ENCODE results near the gene FHIT.
"Not testable (repeated sequence)": the region's sequence is repeated elsewhere in the genome, so short reads cannot be mapped to it uniquely, and the experiment has no call there.

FHIT gene

DNA sequence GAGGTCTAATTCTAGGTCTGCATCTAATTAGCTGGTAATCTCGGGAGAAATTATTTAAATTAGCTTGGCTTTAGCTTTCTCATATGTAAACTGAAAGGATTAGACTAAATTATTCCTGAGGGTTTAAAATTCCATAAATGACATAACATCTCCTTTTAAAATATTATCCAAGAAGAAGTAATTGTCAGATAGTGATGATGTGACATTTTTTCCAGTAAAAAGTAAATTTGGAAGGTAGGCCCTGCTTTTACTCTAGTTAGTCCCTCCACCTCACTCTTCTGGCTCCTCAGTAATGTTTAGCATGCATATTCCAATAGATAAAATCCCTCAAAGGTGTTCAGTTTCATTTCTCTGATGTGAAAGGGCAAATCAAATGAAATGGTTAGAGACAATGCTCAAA lies 215.7 kb downstream of the FHIT start:
- H3K4me3 ChIP-seq (ENCODE audit: low read depth, low read length): no peak overlapping the region

DNA sequence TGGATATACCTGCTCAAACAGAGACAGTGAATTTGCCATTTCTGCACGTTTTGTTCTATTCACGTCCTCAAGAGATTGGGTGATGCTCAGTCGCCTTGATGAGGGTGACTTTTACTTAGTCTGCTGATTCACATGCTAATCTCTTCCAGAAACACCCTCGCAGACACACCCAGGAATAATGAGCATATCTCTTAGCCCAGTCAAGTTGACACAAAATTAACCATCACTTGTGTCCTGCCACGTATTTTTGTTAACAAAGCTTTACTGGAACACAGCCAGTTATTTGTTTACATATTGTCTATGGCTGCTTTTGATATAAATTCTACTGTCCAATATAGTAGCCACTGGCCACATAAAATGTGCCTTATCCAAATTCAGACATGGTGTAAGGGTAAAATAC lies 218.3 kb downstream of the FHIT start:
- Histone ChIP-seq H3K27me3 (no peaks in the 10 kb centered on the region), H3K4me1 (no peaks in the 10 kb centered on the region), H3K9me3 (no peaks in the 10 kb centered on the region), H3K4me3 (ENCODE audit: low read depth, low read length) (no peak overlapping the region), H3K36me3 (no peaks in the 10 kb centered on the region)
- TF ChIP-seq, protein P1, sequence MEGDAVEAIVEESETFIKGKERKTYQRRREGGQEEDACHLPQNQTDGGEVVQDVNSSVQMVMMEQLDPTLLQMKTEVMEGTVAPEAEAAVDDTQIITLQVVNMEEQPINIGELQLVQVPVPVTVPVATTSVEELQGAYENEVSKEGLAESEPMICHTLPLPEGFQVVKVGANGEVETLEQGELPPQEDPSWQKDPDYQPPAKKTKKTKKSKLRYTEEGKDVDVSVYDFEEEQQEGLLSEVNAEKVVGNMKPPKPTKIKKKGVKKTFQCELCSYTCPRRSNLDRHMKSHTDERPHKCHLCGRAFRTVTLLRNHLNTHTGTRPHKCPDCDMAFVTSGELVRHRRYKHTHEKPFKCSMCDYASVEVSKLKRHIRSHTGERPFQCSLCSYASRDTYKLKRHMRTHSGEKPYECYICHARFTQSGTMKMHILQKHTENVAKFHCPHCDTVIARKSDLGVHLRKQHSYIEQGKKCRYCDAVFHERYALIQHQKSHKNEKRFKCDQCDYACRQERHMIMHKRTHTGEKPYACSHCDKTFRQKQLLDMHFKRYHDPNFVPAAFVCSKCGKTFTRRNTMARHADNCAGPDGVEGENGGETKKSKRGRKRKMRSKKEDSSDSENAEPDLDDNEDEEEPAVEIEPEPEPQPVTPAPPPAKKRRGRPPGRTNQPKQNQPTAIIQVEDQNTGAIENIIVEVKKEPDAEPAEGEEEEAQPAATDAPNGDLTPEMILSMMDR (IDR thresholded peaks at IDR 0.05; ENCODE audit: low read depth, low read length): no peak
- no peak for DNase-seq

More for the DNA sequence above, 215.7 kb downstream of the FHIT start:
- H3K27me3 ChIP-seq: no peaks in the 10 kb centered on the region
- no peaks in the 10 kb centered on the region for H3K4me1 ChIP-seq
- H3K9me3 ChIP-seq: no peaks in the 10 kb centered on the region
- TF ChIP-seq, protein P1 (IDR thresholded peaks at IDR 0.05; ENCODE audit: low read depth, low read length): no peak
- DNase-seq: no peak
- no peaks in the 10 kb centered on the region for H3K36me3 ChIP-seq

DNA sequence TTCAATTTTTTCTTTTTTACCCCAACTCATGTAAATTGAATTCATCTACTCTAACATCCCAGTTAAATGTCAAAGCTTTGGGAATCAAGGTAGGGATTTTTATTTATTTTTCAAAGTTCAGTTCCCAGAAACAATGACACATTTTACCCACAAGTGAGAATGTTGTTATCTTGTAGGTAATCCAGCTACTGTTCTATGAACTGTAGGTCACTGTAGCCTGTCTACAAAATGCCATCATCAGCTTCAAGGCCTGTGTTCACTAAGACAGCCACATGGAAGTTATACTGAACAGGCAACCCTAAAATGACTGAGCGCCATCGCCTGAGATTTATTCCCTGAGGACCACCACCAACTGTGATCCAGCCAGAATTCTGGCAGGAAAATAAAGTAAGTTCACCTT lies 219.7 kb downstream of the FHIT start:
- TF ChIP-seq, protein P1 (IDR thresholded peaks at IDR 0.05; ENCODE audit: low read depth, low read length): no peak
- Histone ChIP-seq H3K27me3 (no peaks in the 10 kb centered on the region), H3K36me3 (no peaks in the 10 kb centered on the region), H3K9me3 (no peaks in the 10 kb centered on the region), H3K4me1 (no peaks in the 10 kb centered on the region), H3K4me3 (ENCODE audit: low read depth, low read length) (no peak overlapping the region)
- no peak for DNase-seq

DNA sequence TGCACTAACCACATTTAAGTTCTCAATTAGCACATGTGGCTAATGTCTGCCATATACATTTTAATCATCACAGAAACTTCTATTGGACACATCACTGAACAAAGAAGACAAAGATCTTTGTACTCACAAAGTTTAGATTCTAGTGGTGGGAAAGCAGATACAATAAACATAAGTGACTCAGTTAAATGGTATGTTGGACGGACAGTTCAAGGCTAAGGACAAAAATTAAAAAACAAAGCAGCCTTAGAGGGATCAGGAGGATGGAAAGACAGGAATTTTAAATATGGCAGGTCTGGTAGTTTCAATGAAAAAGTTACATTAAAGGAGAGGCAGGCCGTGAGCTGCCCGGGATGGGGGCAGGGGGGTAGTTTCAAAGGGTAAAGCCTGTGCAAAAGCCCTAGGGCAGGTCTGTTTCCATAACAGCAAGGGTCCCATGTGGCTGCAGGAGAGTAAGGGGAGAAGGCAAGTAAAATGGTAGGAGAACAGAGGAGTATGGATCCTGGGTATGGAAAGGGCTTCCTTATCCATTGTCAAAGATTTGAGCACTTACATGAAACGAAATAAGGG lies 220.7 kb downstream of the FHIT start:
- TF ChIP-seq, protein P1 (IDR thresholded peaks at IDR 0.05; ENCODE audit: low read depth, low read length): no peak
- no peaks in the 10 kb centered on the region for H3K27me3 ChIP-seq
- DNase-seq: no peak

DNA sequence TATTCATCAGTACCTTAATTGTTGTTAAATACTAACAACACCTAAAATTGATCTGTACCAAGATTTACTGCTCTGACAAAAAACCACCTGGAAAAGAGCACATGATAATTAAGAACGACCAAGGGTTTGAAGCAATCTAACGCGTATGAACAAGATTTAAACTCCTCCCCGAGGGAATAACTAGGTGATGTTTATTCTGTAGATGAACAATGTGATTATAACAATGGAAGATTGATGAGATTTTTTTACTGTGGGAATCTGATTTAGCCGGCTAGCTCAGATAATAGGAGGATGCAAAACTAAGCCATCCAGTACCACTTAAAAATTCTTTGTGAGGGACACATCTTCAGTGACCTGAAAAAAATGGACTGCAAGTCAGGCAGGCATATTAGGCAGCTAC lies 222.1 kb downstream of the FHIT start:
- Histone ChIP-seq H3K4me1 (no peaks in the 10 kb centered on the region), H3K9me3 (no peaks in the 10 kb centered on the region), H3K4me3 (ENCODE audit: low read depth, low read length) (no peak overlapping the region), H3K27me3 (no peaks in the 10 kb centered on the region), H3K36me3 (no peaks in the 10 kb centered on the region)
- TF ChIP-seq, protein P1 (IDR thresholded peaks at IDR 0.05; ENCODE audit: low read depth, low read length): no peak
- DNase-seq: no peak

More for the DNA sequence above, 220.7 kb downstream of the FHIT start:
- no peaks in the 10 kb centered on the region for H3K36me3 ChIP-seq
- no peaks in the 10 kb centered on the region for H3K9me3 ChIP-seq
- H3K4me1 ChIP-seq: no peaks in the 10 kb centered on the region
- no peak overlapping the region for H3K4me3 ChIP-seq (ENCODE audit: low read depth, low read length)

DNA sequence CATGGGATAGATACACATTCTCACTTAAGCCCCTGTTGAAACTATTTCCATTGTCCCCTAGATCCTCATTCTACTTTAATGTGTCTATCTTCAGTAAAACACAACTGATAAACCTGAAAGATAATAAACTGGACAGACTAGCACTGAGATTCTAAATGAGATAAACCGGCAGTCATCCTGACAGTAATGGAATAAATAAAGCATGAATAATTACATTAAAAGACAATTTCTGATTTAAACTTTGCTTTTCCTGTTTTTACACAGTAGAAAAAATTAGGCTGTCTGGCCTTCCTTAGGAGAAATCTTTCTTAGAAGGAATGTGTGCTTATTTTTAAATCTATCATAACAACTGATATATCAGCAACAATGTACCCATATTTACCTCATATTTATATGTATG lies 232.4 kb downstream of the FHIT start:
- Histone ChIP-seq H3K4me3 (ENCODE audit: low read depth, low read length) (no peak overlapping the region), H3K4me1 (no peaks in the 10 kb centered on the region), H3K36me3 (no peaks in the 10 kb centered on the region), H3K27me3 (no peaks in the 10 kb centered on the region), H3K9me3 (no peaks in the 10 kb centered on the region)
- DNase-seq: no peak
- TF ChIP-seq, protein P1 (IDR thresholded peaks at IDR 0.05; ENCODE audit: low read depth, low read length): no peak

DNA sequence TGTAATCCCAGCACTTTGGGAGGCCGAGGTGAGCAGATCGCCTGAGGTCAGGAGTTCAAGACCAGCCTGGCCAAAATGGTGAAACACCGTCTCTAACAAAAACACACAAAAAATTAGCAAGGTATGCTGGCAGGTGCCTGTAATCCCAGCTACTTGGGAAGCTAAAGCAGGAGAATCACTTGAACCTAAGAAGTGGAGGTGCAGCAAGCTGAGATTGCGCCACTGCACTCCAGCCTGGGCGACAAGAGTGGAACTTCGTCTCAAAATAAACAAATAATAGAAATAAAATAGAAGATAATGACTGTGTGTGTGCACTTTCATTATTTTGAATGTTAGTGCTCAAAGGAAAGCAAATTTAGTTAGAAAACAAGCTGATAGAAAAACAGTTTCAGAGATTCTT lies 234.2 kb downstream of the FHIT start:
- not testable (repeated sequence) for H3K4me1 ChIP-seq

More for the DNA sequence above, 234.2 kb downstream of the FHIT start:
- DNase-seq; H3K4me3 ChIP-seq (ENCODE audit: low read depth, low read length); H3K9me3 ChIP-seq; H3K36me3 ChIP-seq; H3K27me3 ChIP-seq: not testable (repeated sequence)
